Gastroesophageal sphincter (tissue), 3 donors: ENCODE data around the gene TTC6.
"Not testable (repeated sequence)": the region's sequence is repeated elsewhere in the genome, so short reads cannot be mapped to it uniquely, and the experiment has no call there.

Source experiments
- CTCF ChIP-seq, 4 experiments: fragments of 200-600 bp in 2 of 4; fragments of 450-650 bp in 2 of 4; sonication (generic) in 1 of 4; IDR thresholded peaks; one replicate each; pipeline ENCODE4 v1.5.1; 2017 to 2019; ENCODE audit warnings: antibody characterized with exemption in 4 of 4, mild to moderate bottlenecking in 2 of 4, moderate library complexity in 2 of 4
- POLR2A ChIP-seq, 2 donors: fragments of 450-650 bp; IDR thresholded peaks; one replicate each; pipeline ENCODE4 v1.6.1; 2017; ENCODE audit warnings: antibody characterized with exemption in 2 of 2, mild to moderate bottlenecking in 2 of 2, moderate library complexity in 1 of 2
- POLR2AphosphoS5 ChIP-seq: sonication (generic); formaldehyde crosslinking; IDR thresholded peaks from one replicate; pipeline ENCODE4 v1.6.1; 2017; ENCODE audit warnings: antibody characterized with exemption

GRCh38 chr14:37555596-37555995 is 39.8 kb upstream of the TTC6 start:
- TF ChIP-seq CTCF (IDR thresholded peaks at IDR 0.05); POLR2AphosphoS5; POLR2A (IDR thresholded peaks at IDR 0.05): not testable (repeated sequence)
